Spleen (tissue), 7 donors: ENCODE measurements around the gene CSNK1D.
A peak's percentile ranks its signal among the peaks of the same experiment; 100 is the strongest.

Experiments
- POLR2A ChIP-seq, 3 donors: fragments of 450-650 bp; IDR thresholded peaks; one replicate each; pipeline ENCODE4 v1.5.1; 2017; ENCODE audit warnings: antibody characterized with exemption in 3 of 3, mild to moderate bottlenecking in 1 of 3
- POLR2AphosphoS5 ChIP-seq, 3 donors: sonication (generic); formaldehyde crosslinking; IDR thresholded peaks; one replicate each; pipeline ENCODE4 v1.5.1; 2017; ENCODE audit warnings: antibody characterized with exemption in 3 of 3
- TF ChIP-seq, protein P1 (sequence below), 11 experiments: fragments of 200-600 bp in 7 of 11; fragments of 450-650 bp in 4 of 11; sonication (generic) in 4 of 11; IDR thresholded peaks in 8 of 11; conservative IDR thresholded peaks in 3 of 11; 1 replicate in 7 of 11; 2 replicates in 4 of 11; pipeline versions ENCODE4 v1.4.0 to v1.8.0; 2016 to 2021; ENCODE audit warnings: antibody characterized with exemption in 11 of 11, inconsistent platforms in 4 of 11, mild to moderate bottlenecking in 1 of 11
- donor health status: DM: no; HTN: no; CAD: no; lungs with moderate emphysema.
- donor health status: DM: no; HTN: no; CAD: no.
- donor health status: DM: no; HTN: no; CAD: no.

DNA sequence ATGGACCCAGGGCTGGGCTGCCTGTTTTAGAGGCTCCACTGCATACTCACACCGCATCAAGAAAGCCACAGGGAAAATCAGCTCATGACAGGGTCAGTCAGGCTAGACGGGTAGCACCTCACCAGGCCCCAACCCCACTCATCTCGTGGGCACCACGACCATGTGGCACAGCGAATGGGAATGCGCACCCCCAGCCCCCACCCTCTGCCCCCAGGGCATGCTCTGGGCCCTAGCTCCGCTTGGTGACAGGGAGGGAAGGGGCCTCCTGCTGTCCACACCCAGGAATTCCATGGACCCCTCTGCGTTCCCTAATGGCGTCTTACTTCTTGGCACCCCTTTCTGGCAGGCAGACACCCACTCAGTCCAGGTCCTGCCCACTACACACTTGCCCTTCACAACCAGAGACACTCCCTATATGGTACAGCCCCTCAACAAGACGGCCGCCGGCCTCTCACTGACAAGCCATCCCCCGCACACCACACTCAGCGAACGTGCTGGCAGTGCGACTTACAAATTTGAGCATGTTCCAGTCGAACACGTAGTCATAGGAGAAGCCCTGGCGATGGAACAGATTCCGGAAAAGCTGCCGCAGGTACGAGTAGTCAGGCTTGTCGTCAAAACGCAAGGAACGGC, 22.5 kb downstream of the CSNK1D start:
- TF ChIP-seq, protein P1, sequence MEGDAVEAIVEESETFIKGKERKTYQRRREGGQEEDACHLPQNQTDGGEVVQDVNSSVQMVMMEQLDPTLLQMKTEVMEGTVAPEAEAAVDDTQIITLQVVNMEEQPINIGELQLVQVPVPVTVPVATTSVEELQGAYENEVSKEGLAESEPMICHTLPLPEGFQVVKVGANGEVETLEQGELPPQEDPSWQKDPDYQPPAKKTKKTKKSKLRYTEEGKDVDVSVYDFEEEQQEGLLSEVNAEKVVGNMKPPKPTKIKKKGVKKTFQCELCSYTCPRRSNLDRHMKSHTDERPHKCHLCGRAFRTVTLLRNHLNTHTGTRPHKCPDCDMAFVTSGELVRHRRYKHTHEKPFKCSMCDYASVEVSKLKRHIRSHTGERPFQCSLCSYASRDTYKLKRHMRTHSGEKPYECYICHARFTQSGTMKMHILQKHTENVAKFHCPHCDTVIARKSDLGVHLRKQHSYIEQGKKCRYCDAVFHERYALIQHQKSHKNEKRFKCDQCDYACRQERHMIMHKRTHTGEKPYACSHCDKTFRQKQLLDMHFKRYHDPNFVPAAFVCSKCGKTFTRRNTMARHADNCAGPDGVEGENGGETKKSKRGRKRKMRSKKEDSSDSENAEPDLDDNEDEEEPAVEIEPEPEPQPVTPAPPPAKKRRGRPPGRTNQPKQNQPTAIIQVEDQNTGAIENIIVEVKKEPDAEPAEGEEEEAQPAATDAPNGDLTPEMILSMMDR (IDR thresholded peaks at IDR 0.05 in 8 of 11, conservative IDR thresholded peaks at IDR 0.05 in 3 of 11): no peak
- TF ChIP-seq POLR2AphosphoS5 (IDR thresholded peaks at IDR 0.05) (peak in 1 of 3 donors; percentile 42), POLR2A (IDR thresholded peaks at IDR 0.05) (no peak)
